Measurements from ENCODE around the gene CNNM3.

Gene CNNM3

DNA sequence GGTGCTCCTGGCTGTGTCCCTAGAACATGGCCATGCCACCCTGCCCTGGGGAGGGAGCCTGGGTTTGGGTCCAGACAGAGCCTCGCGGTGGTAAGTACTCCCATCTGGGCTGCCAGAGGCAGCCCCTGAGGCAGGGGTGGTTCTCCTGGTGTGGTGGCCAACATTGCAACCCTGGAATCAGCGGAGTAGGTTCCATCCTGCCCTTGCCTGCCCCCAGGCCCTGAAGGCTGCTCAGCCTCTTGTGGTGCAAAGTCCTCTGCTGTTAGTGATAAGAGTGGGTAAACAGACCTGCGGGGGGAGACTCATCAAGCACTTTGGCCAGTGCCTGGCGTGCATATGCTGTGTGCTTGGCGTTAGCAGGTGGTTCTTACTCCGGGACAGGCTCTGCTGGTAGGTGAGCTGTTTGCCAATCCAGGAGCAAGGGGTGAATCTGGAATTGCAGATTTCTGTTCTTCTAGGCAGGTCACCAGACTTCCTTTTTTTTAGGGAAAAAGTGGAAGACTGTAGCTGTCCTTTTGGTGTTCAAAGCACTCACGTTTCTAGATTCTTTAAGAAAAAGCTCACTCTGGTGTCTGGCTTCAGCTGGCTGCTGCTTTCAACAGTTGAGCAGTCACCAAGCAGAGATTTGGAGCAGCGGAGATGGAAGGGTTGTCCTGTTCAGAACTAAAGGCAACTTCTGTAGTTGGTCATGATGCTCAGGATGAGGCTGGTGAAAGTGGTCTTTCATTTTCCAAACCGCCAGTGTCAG is 3.2 kb downstream of the CNNM3 start:
- DNase-seq = no peak

DNA sequence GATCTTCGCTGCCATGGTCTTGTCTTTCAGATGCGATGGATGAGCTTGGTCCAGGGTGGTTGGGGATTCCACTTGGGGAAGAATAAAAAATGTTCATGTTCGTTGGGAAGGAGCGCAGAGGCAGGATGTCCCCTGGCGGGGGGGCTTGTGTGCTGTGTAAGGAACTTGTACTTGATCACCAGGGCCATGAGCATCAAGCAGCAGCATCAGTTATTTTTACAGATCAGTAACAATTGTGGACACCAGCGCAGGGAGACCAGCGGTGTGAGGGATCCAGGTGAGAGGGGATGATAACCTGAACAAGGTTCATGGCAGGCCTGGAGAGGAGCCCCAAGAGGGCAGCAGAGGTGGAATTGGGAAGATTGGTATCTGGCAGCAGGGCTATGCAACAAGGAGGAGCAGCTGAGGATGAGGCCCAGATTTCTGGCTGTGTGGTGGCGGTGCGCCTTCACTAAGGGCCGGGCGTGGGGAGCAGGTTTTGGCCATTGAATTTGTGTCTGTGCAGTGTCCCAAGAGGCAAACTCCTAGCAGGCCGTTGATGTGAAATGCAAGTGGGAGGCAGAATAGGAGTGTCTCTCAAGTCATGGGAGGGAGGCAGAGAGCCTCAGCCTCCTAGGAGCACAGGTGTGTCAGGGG is 3.9 kb downstream of the CNNM3 start:
- DNase-seq = no peak

DNA sequence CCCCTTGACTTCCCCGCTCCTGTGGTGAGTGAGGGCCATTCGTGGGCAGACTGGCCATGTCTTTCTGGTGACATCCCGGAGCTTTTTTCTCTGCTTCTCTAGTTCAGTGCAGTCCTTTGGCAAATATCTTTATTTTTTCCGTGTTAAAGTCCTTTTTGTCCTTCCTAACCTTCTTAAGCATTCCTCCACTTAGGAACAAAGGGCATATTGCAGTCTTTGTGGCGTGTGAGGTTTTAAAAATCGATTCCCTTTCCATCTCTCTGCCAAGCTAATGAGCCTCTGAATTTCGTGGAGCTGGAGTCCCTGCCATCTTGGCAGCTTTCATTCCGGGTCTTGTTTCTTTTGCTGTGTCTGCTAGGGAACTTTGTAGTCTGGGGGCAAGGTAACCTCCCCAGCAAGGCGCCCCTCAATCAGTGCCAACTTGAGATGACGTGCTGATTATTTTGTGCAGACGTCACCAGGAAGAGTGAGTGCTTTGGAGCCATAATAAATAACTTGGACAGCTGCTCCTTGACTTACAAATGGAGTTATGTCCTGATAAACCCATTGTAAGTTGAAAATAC is 5.1 kb downstream of the CNNM3 start:
- DNase-seq = no peak

GRCh38 chr2:96822786-96823185 is 6.7 kb downstream of the CNNM3 start:
- DNase-seq = no peak

DNA sequence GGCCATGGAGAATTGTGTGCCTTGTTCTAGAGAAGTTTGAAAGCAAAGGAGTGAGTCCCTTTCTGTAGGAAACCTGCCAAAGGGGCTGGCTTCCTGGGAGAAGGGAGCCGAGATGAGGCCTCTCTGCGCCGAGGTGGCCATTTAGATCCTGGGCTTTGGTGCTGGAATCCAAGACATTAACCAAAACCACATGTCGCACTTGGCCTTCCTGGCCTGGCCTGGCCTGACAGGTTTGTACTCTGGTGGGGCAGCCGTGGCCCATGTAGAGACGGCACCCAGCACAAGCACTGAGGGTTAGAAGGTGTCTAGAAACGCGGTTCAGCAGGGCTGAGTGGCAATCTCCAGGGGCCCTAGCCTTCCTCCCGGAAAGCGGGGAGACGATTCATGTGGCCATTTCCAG is 7.1 kb downstream of the CNNM3 start:
- DNase-seq = no peak

DNA sequence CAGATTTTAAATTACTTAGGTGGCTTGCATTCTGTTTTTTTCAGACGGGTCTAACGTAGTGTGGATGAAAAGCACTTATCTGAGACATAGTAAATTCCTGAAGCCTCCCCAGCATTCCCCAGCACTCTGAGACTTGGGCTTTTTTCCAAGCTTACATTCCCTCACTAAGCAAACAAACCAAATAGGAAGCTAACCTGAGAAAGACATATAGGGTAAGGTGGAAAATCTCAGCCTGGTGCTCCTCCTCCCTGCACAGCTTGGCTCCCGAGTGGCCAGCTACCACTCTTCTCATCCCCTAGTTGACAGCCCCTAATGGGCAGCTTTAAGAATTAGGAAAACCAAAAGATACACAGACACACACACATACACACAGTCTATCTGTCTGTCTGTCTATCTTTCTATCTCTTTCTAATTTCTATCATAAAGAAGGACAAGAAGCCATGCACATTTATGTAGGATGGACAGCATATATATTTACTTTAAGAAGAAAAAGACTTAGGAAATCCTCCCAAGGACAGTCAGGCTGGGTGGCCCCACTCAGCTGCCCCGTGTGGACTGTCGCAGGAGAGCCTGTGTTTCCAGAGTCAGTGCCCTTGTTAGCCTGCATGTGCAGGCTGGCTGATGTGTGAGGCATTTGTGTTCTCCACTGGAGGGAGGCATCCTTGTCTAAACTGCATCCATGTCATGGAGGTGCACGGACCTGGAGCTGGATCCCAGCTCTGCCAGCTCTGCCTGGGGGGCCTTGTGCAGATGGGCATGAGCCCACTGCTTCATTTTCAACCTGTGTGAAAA is 8.2 kb downstream of the CNNM3 start:
- DNase-seq = peak; percentile 74

DNA sequence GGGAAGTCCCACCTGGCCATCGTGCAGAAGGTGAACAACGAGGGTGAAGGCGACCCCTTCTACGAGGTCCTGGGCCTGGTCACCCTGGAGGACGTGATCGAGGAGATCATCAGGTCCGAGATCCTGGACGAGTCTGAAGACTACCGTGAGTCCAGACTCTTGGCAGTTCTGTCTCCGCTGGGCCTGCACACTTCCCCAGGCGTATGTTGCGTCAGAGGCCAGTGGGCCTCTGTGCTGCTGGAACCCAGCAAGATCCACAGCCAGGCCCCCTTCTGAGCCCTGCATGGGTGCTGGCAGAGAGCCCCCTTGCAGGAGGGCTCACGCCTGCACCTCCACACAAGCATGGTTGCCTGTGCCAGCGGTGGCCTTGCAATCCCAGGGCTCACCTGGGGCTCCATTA is 9.0 kb downstream of the CNNM3 start:
- no peak for DNase-seq

DNA sequence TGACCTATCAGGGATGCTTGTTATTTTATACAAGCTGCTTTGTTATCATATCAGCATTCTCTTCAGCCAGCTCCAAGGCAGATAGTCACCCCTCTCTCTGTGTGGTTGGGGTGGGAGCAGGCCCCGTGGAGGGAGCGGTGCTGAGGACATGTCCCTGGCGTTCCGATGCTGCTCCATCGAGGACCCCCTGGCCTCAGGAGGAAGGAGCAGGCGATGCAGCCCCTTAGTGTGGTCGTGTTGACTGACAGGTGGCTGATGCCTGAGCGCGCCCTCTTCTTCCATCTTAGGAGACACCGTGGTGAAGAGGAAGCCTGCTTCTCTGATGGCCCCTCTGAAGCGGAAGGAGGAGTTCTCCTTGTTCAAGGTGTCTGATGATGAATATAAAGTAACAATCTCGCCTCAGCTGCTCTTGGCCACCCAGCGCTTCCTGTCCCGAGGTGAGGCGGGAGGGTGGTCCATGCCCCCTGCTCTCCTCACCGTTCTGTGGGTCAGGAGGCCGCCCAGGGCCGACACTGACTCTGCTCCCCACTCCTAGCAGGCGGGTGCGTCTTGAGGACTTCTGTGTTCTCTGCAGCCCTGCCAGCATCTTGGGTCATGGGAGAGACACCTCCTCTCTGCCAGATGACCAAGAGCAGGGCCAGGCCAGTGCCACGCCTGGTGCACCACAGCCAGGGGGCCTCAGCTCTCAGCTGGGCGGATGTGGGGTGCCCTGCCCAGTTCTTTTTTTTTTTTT is 10.6 kb downstream of the CNNM3 start:
- no peak for DNase-seq

GRCh38 chr2:96828436-96828835 is 12.4 kb downstream of the CNNM3 start:
- DNase-seq = no peak

GRCh38 chr2:96828874-96829273 is 12.8 kb downstream of the CNNM3 start:
- no peak for DNase-seq

- DNase-seq = no peak
These were observed 14.0 kb downstream of the CNNM3 start for GRCh38 chr2:96830044-96830562.

DNA sequence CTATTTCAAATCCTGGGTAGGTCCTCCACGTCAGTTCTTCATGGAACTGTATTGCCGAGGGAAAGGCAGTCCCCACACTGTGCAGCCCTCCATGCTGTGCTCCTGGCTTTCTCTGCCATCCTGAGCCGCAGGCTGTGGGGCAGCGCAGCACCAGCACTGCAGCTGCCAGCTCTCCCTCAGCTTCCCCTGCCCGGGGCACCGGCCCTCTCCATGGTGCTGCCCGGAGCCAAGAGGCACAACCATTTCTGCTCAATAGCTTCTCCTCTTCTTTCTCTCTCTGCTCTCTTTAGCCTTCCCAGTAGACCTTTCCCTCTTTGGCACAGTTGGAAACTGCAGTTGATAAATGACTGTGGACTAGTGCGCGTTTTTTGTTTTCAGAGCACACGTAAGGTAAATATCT is 15.6 kb downstream of the CNNM3 start:
- DNase-seq = no peak

DNA sequence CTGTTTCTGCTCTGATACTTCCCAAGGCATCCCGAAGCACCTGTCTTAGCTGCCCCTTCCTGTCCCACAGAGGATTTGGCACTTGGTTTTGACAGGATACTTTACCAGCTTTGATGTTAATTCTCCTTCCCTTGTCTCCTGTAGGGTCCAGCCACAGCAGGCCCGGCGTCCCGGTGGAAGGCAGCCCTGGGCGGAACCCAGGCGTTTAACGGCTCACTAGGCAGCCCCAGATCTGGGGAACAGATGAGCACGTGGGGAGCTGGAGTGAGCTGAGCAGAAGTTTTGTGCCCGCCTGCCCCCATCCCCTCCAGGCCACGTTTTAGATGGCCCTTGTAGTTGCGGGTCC is 16.3 kb downstream of the CNNM3 start:
- DNase-seq = no peak

DNA sequence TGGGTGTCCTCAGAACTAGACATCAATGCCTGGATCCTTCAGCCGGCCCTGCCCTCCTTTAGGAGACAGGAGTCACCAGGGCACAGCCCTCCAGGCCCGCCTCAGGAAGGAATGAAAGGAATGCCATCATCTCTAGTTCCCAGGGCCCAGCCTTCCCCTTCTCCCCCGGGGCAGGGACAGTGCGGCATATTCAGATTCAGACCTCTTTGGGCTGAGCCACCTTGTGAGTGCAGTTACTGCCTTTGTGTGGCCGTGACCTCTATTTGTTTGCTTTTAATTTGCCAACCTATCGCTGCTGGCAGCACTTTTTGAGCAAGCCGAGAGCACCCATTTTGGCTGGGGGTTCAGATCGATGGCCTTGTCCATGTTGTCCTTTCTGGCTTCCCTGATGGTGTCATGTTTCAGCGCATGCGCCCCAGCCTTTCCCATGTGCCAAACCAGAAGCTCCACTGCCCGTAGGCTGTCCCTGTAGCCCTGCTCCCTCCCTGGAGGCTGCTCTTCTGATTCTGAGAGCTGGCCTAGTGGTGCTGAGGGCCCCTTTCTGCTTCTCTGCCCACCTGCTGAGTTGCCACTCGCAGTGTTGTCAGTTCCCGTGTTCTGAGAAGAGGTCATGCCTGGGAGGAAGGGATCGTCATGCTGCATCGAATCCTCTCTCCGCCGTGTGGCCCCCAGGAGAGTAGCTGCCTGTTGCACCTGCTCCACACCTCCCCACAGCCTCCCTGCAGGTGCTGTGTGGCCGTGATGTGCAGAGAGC is 16.9 kb downstream of the CNNM3 start:
- DNase-seq = peak; percentile 42

GRCh38 chr2:96835830-96836229 is 19.8 kb downstream of the CNNM3 start:
- no peak for DNase-seq

- no peak for DNase-seq
These were observed 21.5 kb downstream of the CNNM3 start for GRCh38 chr2:96837575-96837974.

GRCh38 chr2:96838345-96839292 is 22.6 kb downstream of the CNNM3 start:
- DNase-seq = no peak

GRCh38 chr2:96839293-96839874 is 23.3 kb downstream of the CNNM3 start:
- peak; percentile 23 for DNase-seq

DNA sequence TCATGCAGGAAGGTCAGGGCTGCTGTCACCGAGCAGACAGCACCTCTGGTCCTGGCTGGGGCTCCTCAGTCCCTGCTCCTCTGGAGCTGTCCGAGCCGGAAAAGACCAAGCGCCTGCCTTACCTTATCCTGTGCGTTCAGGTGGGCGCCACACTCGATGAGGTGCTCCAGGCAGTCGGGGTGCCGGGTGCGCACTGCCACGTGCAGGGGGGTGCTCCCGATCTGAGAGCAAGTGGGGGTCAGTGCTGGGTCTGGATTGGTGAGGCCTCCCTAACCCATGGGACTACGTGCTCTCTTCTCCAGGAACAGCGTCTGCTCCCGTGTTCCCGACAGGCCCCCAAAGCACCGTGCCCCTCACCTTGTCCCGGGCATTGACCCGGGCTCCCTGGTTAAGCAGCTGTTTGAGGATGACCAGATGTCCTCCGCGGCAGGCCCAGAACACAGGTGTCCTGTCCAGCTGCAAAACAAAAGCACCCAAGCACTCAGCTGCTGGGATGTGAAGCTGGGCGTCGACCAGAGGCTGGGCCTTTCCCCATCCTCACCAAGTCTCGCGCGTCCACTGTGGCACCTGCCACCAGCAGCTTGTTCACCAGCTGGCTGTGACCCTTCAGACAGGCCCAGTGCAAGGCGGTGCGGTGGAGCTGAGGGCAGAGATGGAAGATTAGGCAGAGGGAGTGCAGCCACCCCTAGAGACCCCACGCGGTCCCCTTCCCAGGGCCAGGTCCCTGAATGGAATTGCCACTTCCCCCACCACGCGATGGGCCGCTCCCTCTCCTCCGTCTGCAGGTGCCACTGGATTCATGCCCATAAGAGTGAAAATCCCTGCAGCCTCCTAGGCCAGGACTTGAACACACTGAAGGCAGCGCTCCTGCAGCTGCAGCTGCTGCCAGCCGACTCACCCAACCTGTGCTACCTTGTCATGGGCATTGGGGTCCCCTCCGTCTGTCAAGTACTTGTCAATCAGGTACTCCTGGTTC is 24.1 kb downstream of the CNNM3 start:
- DNase-seq = no peak

Measured in kidney glomerular epithelial cell (primary cell).